Activated CD4-positive, alpha-beta T cell treated with anti-CD3 and anti-CD28 coated beads for 24 hours (primary cell): ENCODE measurements around the gene PLCL2.

Experiments
- DNase-seq, 2 donors: peaks; one replicate each; pipeline ENCODE4 v3.0.0-alpha.2; 2020; ENCODE audit warnings: low read depth in 2 of 2

Gene PLCL2

GRCh38 chr3:16890597-16891333, 6.0 kb downstream of the PLCL2 start:
- no peak for DNase-seq

GRCh38 chr3:16893618-16894200, 9.0 kb downstream of the PLCL2 start:
- DNase-seq, result no peak

GRCh38 chr3:16896094-16896627, 11.4 kb downstream of the PLCL2 start:
- no peak for DNase-seq

GRCh38 chr3:16896820-16897219, 12.1 kb downstream of the PLCL2 start:
- no peak for DNase-seq

- DNase-seq, result no peak
These were observed 12.6 kb downstream of the PLCL2 start for GRCh38 chr3:16897254-16897926.

- no peak for DNase-seq
These were observed 14.0 kb downstream of the PLCL2 start for GRCh38 chr3:16898595-16899395.

GRCh38 chr3:16899919-16900318, 15.2 kb downstream of the PLCL2 start:
- DNase-seq, result no peak

- no peak for DNase-seq
These were observed 16.2 kb downstream of the PLCL2 start for GRCh38 chr3:16900779-16901440.

- DNase-seq, result no peak
These were observed 20.0 kb downstream of the PLCL2 start for GRCh38 chr3:16904423-16905417.

GRCh38 chr3:16905704-16906103, 20.9 kb downstream of the PLCL2 start:
- no peak for DNase-seq

- DNase-seq, result no peak
These were observed 21.9 kb downstream of the PLCL2 start for GRCh38 chr3:16906682-16907081.

GRCh38 chr3:16907243-16907642, 22.5 kb downstream of the PLCL2 start:
- no peak for DNase-seq

- DNase-seq, result no peak
These were observed 23.5 kb downstream of the PLCL2 start for GRCh38 chr3:16908016-16908807.

- no peak for DNase-seq
These were observed 24.1 kb downstream of the PLCL2 start for GRCh38 chr3:16908896-16909295.

- DNase-seq, result no peak
These were observed 25.0 kb downstream of the PLCL2 start for GRCh38 chr3:16909802-16910201.

GRCh38 chr3:16910207-16910606, 25.5 kb downstream of the PLCL2 start:
- no peak for DNase-seq

GRCh38 chr3:16911916-16912315, 27.2 kb downstream of the PLCL2 start:
- no peak for DNase-seq

- no peak for DNase-seq
These were observed 27.9 kb downstream of the PLCL2 start for GRCh38 chr3:16912400-16913263.

- no peak for DNase-seq
These were observed 28.5 kb downstream of the PLCL2 start for GRCh38 chr3:16913264-16913580.
